ENCODE measurements around the gene ANKRD2. TPM values are rescaled to one million over a fixed set of nuclear protein-coding genes. Genes with fewer than 3 reads are reported as not detected.

The ANKRD2 gene
- total and polyA plus RNA-seq, 10 of the 15 experiments (the other 5 are each of a cell fraction or from before 2014, with no cell fraction given), result 0.18 to 0.23 TPM; not detected in 8

DNA sequence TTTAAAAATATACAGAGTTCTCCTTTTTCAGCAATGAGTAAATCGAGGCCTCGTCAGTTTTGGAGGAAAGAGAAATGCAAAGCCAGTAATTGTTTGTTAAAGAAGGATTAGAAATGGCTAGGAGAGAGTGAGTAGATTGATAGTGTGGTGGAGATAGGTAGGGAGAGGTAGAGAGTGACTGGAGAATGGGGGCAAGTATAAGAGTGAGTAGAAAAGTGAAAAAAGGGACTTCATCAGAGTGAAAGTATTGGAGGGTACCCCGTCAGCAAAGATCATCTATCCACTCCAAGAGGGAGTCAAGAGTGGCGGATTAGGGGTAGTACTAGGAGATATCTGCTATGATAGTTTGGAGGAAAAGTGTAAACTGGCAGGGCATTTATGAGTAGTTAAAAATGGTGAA lies 9.2 kb upstream of the ANKRD2 start (continued):
- TF ChIP-seq, protein P1, sequence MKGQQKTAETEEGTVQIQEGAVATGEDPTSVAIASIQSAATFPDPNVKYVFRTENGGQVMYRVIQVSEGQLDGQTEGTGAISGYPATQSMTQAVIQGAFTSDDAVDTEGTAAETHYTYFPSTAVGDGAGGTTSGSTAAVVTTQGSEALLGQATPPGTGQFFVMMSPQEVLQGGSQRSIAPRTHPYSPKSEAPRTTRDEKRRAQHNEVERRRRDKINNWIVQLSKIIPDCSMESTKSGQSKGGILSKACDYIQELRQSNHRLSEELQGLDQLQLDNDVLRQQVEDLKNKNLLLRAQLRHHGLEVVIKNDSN (IDR thresholded peaks at IDR 0.05; ENCODE audit: borderline replicate concordance, extremely low read length, insufficient read depth, low read depth, low read length), result no peak
- TF ChIP-seq, protein P2, sequence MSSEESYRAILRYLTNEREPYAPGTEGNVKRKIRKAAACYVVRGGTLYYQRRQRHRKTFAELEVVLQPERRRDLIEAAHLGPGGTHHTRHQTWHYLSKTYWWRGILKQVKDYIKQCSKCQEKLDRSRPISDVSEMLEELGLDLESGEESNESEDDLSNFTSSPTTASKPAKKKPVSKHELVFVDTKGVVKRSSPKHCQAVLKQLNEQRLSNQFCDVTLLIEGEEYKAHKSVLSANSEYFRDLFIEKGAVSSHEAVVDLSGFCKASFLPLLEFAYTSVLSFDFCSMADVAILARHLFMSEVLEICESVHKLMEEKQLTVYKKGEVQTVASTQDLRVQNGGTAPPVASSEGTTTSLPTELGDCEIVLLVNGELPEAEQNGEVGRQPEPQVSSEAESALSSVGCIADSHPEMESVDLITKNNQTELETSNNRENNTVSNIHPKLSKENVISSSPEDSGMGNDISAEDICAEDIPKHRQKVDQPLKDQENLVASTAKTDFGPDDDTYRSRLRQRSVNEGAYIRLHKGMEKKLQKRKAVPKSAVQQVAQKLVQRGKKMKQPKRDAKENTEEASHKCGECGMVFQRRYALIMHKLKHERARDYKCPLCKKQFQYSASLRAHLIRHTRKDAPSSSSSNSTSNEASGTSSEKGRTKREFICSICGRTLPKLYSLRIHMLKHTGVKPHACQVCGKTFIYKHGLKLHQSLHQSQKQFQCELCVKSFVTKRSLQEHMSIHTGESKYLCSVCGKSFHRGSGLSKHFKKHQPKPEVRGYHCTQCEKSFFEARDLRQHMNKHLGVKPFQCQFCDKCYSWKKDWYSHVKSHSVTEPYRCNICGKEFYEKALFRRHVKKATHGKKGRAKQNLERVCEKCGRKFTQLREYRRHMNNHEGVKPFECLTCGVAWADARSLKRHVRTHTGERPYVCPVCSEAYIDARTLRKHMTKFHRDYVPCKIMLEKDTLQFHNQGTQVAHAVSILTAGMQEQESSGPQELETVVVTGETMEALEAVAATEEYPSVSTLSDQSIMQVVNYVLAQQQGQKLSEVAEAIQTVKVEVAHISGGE (CRISPR knock-in tag; IDR thresholded peaks at IDR 0.05), result no peak
- TF ChIP-seq, protein P3, sequence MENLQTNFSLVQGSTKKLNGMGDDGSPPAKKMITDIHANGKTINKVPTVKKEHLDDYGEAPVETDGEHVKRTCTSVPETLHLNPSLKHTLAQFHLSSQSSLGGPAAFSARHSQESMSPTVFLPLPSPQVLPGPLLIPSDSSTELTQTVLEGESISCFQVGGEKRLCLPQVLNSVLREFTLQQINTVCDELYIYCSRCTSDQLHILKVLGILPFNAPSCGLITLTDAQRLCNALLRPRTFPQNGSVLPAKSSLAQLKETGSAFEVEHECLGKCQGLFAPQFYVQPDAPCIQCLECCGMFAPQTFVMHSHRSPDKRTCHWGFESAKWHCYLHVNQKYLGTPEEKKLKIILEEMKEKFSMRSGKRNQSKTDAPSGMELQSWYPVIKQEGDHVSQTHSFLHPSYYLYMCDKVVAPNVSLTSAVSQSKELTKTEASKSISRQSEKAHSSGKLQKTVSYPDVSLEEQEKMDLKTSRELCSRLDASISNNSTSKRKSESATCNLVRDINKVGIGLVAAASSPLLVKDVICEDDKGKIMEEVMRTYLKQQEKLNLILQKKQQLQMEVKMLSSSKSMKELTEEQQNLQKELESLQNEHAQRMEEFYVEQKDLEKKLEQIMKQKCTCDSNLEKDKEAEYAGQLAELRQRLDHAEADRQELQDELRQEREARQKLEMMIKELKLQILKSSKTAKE (IDR thresholded peaks at IDR 0.05; ENCODE audit: low read depth, poor library complexity, severe bottlenecking), result no peak

DNA sequence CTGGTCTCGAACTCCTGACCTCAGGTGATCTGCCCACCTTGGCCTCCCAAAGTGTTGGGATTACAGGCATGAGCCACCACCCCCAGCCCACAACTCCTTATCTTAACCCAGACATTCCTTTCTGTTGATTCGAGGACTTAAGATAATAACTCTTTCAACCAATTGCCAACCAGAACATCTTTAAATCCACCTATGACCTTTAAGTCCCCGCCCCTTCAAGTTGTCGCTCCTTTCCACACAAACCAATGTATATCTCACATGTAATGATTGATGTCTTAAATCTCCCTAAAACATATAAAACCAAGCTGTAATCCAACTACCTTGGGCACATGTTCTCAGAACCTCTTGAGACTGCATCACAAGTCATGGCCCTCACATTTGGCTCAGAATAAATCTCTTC lies 7.8 kb upstream of the ANKRD2 start:
- no peak for DNase-seq (ENCODE audit: low read depth, low spot score)
- Histone ChIP-seq H3K79me2 (ENCODE audit: control insufficient read depth, insufficient read depth, low read length) (no peaks in the 10 kb centered on the region), H3K27ac (ENCODE audit: control insufficient read depth, insufficient read depth) (no peak overlapping the region), H3K27me3 (replicated peaks in 1 of 2; ENCODE audit: control insufficient read depth in 2 of 2, insufficient read depth in 2 of 2, low read length in 1 of 2) (no peaks in the 10 kb centered on the region), H3K4me1 (ENCODE audit: control insufficient read depth, insufficient read depth, low read length) (peaks cover 5% of the 10 kb centered on the region), H3K36me3 (ENCODE audit: control insufficient read depth in 2 of 2, insufficient read depth in 2 of 2, low read length in 1 of 2) (no peaks in the 10 kb centered on the region), H3K9ac (ENCODE audit: control insufficient read depth, insufficient read depth, low read length) (no peak overlapping the region), H4K20me1 (ENCODE audit: control insufficient read depth, insufficient read depth) (no peaks in the 10 kb centered on the region), H3K4me2 (ENCODE audit: control insufficient read depth, insufficient read depth) (no peak overlapping the region), H3K9me3 (replicated peaks; ENCODE audit: control insufficient read depth, insufficient read depth, low read length) (no peaks in the 10 kb centered on the region; the same call in 2 of the 3 replicates), H3K4me3 (no peak overlapping the region), H2AFZ (ENCODE audit: control insufficient read depth, low read depth, low read length) (no peak overlapping the region)
- WGBS (ENCODE audit: insufficient coverage, insufficient replicate concordance, low lambda C conversion rate, missing lambda C conversion rate), result 90% methylated on average over 4 of the region's 4 CpGs
- TF ChIP-seq, protein P4, sequence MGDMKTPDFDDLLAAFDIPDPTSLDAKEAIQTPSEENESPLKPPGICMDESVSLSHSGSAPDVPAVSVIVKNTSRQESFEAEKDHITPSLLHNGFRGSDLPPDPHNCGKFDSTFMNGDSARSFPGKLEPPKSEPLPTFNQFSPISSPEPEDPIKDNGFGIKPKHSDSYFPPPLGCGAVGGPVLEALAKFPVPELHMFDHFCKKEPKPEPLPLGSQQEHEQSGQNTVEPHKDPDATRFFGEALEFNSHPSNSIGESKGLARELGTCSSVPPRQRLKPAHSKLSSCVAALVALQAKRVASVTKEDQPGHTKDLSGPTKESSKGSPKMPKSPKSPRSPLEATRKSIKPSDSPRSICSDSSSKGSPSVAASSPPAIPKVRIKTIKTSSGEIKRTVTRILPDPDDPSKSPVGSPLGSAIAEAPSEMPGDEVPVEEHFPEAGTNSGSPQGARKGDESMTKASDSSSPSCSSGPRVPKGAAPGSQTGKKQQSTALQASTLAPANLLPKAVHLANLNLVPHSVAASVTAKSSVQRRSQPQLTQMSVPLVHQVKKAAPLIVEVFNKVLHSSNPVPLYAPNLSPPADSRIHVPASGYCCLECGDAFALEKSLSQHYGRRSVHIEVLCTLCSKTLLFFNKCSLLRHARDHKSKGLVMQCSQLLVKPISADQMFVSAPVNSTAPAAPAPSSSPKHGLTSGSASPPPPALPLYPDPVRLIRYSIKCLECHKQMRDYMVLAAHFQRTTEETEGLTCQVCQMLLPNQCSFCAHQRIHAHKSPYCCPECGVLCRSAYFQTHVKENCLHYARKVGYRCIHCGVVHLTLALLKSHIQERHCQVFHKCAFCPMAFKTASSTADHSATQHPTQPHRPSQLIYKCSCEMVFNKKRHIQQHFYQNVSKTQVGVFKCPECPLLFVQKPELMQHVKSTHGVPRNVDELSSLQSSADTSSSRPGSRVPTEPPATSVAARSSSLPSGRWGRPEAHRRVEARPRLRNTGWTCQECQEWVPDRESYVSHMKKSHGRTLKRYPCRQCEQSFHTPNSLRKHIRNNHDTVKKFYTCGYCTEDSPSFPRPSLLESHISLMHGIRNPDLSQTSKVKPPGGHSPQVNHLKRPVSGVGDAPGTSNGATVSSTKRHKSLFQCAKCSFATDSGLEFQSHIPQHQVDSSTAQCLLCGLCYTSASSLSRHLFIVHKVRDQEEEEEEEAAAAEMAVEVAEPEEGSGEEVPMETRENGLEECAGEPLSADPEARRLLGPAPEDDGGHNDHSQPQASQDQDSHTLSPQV (IDR thresholded peaks at IDR 0.05), result no peak
- TF ChIP-seq, protein P5, sequence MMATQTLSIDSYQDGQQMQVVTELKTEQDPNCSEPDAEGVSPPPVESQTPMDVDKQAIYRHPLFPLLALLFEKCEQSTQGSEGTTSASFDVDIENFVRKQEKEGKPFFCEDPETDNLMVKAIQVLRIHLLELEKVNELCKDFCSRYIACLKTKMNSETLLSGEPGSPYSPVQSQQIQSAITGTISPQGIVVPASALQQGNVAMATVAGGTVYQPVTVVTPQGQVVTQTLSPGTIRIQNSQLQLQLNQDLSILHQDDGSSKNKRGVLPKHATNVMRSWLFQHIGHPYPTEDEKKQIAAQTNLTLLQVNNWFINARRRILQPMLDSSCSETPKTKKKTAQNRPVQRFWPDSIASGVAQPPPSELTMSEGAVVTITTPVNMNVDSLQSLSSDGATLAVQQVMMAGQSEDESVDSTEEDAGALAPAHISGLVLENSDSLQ (IDR thresholded peaks at IDR 0.05), result peak; percentile 57; the same call in 1 of the 2 replicates
- ChIA-PET POLR2A (interaction anchor here (1.6 kb wide), 1 partner anchor 19 kb away, joined by 3 read pairs; the partner anchor contains the start of gene HOGA1), RAD21 (ENCODE audit: unreplicated experiment) (interaction anchor here (0.8 kb wide), 1 partner anchor 10 kb away, joined by 3 read pairs; no protein-coding TSS in a partner anchor), SMC1A (ENCODE audit: uncharacterized antibody, unreplicated experiment) (no interaction called here), CTCF (interaction anchor here (1.4 kb wide), 2 partner anchors 11 to 30 kb away, joined by 3 to 4 read pairs; no protein-coding TSS in a partner anchor)
- ATAC-seq, result no peak
- in situ Hi-C loops (cut with MboI), result no loop called here
- BruUV-seq (replicated peaks), result no TSS peak
- no peak for FAIRE-seq
- intact Hi-C loops (cut with micrococcal nuclease; ENCODE audit: unreplicated experiment), result no loop called here

All from GM12878 (cell line).